Measurements from ENCODE around the gene EPM2AIP1.
"Not testable (repeated sequence)": the region's sequence is repeated elsewhere in the genome, so short reads cannot be mapped to it uniquely, and the experiment has no call there.

Gene EPM2AIP1

GRCh38 chr3:36992806-36993325, at the start of gene EPM2AIP1:
EPM2AIP1 (minus strand) TSS chr3:36993131; CDS start chr3:36993077, 54 bp downstream.
- no peak for DNase-seq

- not testable (repeated sequence) for DNase-seq
Observed at GRCh38 chr3:37042712-37043111, 49.8 kb upstream of the EPM2AIP1 start.

- DNase-seq = no peak
Observed at GRCh38 chr3:37041546-37042195, 48.7 kb upstream of the EPM2AIP1 start.

GRCh38 chr3:37040231-37040630, 47.3 kb upstream of the EPM2AIP1 start:
- no peak for DNase-seq

- no peak for DNase-seq
Observed at GRCh38 chr3:37039161-37039846, 46.4 kb upstream of the EPM2AIP1 start.

- DNase-seq = no peak
Observed at GRCh38 chr3:37037352-37037751, 44.4 kb upstream of the EPM2AIP1 start.

- DNase-seq = no peak
Observed at GRCh38 chr3:37032961-37033360, 40.0 kb upstream of the EPM2AIP1 start.

GRCh38 chr3:37031096-37031682, 38.3 kb upstream of the EPM2AIP1 start:
- DNase-seq = no peak

GRCh38 chr3:37030588-37030987, 37.7 kb upstream of the EPM2AIP1 start:
- no peak for DNase-seq

GRCh38 chr3:37029516-37030163, 36.7 kb upstream of the EPM2AIP1 start:
- DNase-seq = no peak

GRCh38 chr3:37029111-37029510, 36.2 kb upstream of the EPM2AIP1 start:
- DNase-seq = no peak

- no peak for DNase-seq
Observed at GRCh38 chr3:37028329-37028728, 35.4 kb upstream of the EPM2AIP1 start.

GRCh38 chr3:37026851-37027250, 33.9 kb upstream of the EPM2AIP1 start:
- DNase-seq = no peak

GRCh38 chr3:37025561-37026335, 32.8 kb upstream of the EPM2AIP1 start:
- DNase-seq = no peak

- DNase-seq = no peak
Observed at GRCh38 chr3:37024820-37025405, 32.0 kb upstream of the EPM2AIP1 start.

- no peak for DNase-seq
Observed at GRCh38 chr3:37024092-37024491, 31.2 kb upstream of the EPM2AIP1 start.

- no peak for DNase-seq
Observed at GRCh38 chr3:37017683-37018082, 24.8 kb upstream of the EPM2AIP1 start.

- no peak for DNase-seq
Observed at GRCh38 chr3:37016903-37017302, 24.0 kb upstream of the EPM2AIP1 start.

- no peak for DNase-seq
Observed at GRCh38 chr3:37015642-37016041, 22.7 kb upstream of the EPM2AIP1 start.

GRCh38 chr3:37014620-37015019, 21.7 kb upstream of the EPM2AIP1 start:
- DNase-seq = no peak

GRCh38 chr3:36993326-36994283, 674 bp upstream of the EPM2AIP1 start, which contains the start of gene MLH1:
MLH1 (plus strand) TSS chr3:36993518; CDS start chr3:36993548, 30 bp downstream.
- no peak for DNase-seq
